Lower leg skin (tissue), 3 donors: Measurements from ENCODE around the gene FRS3.

Experiments
- CTCF ChIP-seq, 3 donors: fragments of 450-650 bp; IDR thresholded peaks; one replicate each; pipeline ENCODE4 v1.5.1; 2016; ENCODE audit warnings: antibody characterized with exemption in 3 of 3, mild to moderate bottlenecking in 3 of 3, moderate library complexity in 2 of 3
- POLR2A ChIP-seq, 2 donors: fragments of 450-650 bp; IDR thresholded peaks; one replicate each; pipeline ENCODE4 v1.6.1; 2016 to 2017; ENCODE audit warnings: antibody characterized with exemption in 2 of 2, mild to moderate bottlenecking in 1 of 2, moderate library complexity in 1 of 2

GRCh38 chr6:41748102-41748477 is 31.6 kb downstream of the FRS3 start:
- TF ChIP-seq CTCF (IDR thresholded peaks at IDR 0.05) = no peak
- no peak for TF ChIP-seq POLR2A (IDR thresholded peaks at IDR 0.05)
